Activated B cell treated with CpG ODN at 0.5 μM for 24 hours (primary cell): ENCODE results near the gene CBFA2T3. TPM values are rescaled to one million over a fixed set of nuclear protein-coding genes. Genes with fewer than 3 reads are reported as not detected.

Source experiments
- ATAC-seq: fragments of 200-7000 bp; cut with Tn5 transposase; one replicate; pipeline ENCODE4 v1.10.0; 2021; ENCODE audit warnings: low read depth, mild to moderate bottlenecking, moderate library complexity
- CTCF ChIA-PET: fragments of 350-600 bp; sonication (Branson Sonifier 250); formaldehyde crosslinking; loops from one replicate; lab custom pipeline; 2021; ENCODE audit warnings: antibody characterized with exemption; lab: Charles Lee
- POLR2A ChIA-PET: fragments of 350-600 bp; sonication (Branson Sonifier 250); formaldehyde crosslinking; loops from one replicate; lab custom pipeline; 2021; ENCODE audit warnings: antibody characterized with exemption; lab: Charles Lee
- DNase-seq: peaks from one replicate; pipeline ENCODE4 v3.0.0; 2022
- H3K27ac Mint-ChIP-seq: one replicate; pipeline ENCODE4 v1.8.0; 2020; ENCODE audit warnings: mixed read lengths
- H3K27me3 Mint-ChIP-seq: one replicate; pipeline ENCODE4 v1.8.0; 2021; ENCODE audit warnings: mixed read lengths
- H3K36me3 Mint-ChIP-seq: one replicate; pipeline ENCODE4 v1.8.0; 2021; ENCODE audit warnings: low read depth, mixed read lengths
- H3K4me1 Mint-ChIP-seq: one replicate; pipeline ENCODE4 v1.8.0; 2021; ENCODE audit warnings: mixed read lengths
- H3K4me3 Mint-ChIP-seq: one replicate; pipeline ENCODE4 v1.8.0; 2020; ENCODE audit warnings: mild to moderate bottlenecking, mixed read lengths
- H3K9me3 Mint-ChIP-seq: one replicate; pipeline ENCODE4 v1.8.0; 2020; ENCODE audit warnings: mixed read lengths
- CTCF ChIP-seq: fragments of 200-600 bp; IDR thresholded peaks from one replicate; pipeline ENCODE4 v1.8.0; 2022; ENCODE audit warnings: antibody characterized with exemption, mild to moderate bottlenecking
- intact Hi-C: fragments of 100-400 bp; cut with micrococcal nuclease; formaldehyde crosslinking; loops from one replicate; pipeline ENCODE4 v1.15.1; 2024
- total RNA-seq: library from RNA; stranded (reverse); gene quantifications from 2 replicates; pipeline ENCODE4 v1.2.3, GENCODE V29; 2022

Gene CBFA2T3
- total RNA-seq, 1 donor from 2014 or later: 63.3 TPM

DNA sequence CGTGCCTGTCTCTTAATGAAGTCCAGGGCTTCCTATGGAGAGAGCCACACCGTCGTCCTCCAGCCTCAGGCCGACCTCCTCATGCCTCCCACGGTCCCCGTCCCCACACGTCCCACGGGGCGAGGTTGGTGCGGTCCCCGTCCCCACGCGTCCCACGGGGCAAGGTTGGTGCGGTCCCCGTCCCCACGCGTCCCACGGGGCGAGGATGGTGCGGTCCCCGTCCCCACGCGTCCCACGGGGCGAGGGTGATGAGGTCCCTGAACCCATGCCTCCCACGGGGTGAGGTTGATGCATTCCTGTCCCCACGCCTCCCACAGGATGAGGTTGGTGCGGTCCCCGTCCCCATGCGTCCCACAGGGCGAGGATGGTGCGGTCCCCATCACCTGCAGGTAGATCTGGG is 141.2 kb downstream of the CBFA2T3 start:
- no peak for TF ChIP-seq CTCF
- no peaks in the 10 kb centered on the region for H3K9me3 Mint-ChIP-seq
- DNase-seq (no peak), ATAC-seq (no peak)
- no peak overlapping the region for H3K27ac Mint-ChIP-seq
- H3K4me1 Mint-ChIP-seq: no peaks in the 10 kb centered on the region
- no peak overlapping the region for H3K4me3 Mint-ChIP-seq
- H3K27me3 Mint-ChIP-seq: no peaks in the 10 kb centered on the region
- intact Hi-C loops: no loop called here
- peaks cover 19% of the 10 kb centered on the region for H3K36me3 Mint-ChIP-seq
- ChIA-PET POLR2A (no interaction called here), CTCF (no interaction called here)

GRCh38 chr16:88835383-88835782 is 141.6 kb downstream of the CBFA2T3 start:
- intact Hi-C loops: no loop called here
- no peaks in the 10 kb centered on the region for H3K9me3 Mint-ChIP-seq
- POLR2A ChIA-PET: no interaction called here

DNA sequence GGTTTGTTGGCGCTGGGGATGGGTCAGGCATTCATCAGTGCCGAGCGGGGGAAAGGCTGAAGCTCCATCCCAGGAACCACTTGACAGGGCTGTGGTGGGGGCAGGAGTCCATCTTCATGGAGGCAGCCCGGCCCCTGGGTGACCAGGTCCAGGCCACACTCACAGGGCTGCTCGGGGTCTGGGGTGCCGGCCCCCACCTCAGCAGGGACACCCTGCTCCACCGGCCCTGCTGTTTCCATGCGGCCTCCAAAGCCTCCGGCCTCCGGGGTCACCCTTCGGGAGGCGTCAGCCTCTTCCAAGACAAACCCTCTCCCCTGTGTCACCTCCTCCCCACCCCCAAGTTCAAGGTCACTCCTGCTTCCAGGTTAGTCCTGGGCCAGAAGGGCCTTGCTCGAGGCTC is 142.3 kb downstream of the CBFA2T3 start:
- Mint-ChIP-seq H3K27me3 (no peaks in the 10 kb centered on the region), H3K4me3 (no peak overlapping the region), H3K4me1 (no peaks in the 10 kb centered on the region), H3K27ac (no peak overlapping the region), H3K9me3 (no peaks in the 10 kb centered on the region), H3K36me3 (peaks cover 21% of the 10 kb centered on the region)
- TF ChIP-seq CTCF: no peak
- intact Hi-C loops: no loop called here
- no peak for DNase-seq
- POLR2A ChIA-PET: no interaction called here
- CTCF ChIA-PET: no interaction called here
- no peak for ATAC-seq

More at GRCh38 chr16:88835383-88835782, 141.6 kb downstream of the CBFA2T3 start:
- H3K27me3 Mint-ChIP-seq: no peaks in the 10 kb centered on the region
- no peak overlapping the region for H3K4me3 Mint-ChIP-seq
- H3K27ac Mint-ChIP-seq: no peak overlapping the region
- no peak for ATAC-seq
- no peak for TF ChIP-seq CTCF
- H3K4me1 Mint-ChIP-seq: no peaks in the 10 kb centered on the region
- CTCF ChIA-PET: no interaction called here
- no peak for DNase-seq
- peaks cover 21% of the 10 kb centered on the region for H3K36me3 Mint-ChIP-seq

DNA sequence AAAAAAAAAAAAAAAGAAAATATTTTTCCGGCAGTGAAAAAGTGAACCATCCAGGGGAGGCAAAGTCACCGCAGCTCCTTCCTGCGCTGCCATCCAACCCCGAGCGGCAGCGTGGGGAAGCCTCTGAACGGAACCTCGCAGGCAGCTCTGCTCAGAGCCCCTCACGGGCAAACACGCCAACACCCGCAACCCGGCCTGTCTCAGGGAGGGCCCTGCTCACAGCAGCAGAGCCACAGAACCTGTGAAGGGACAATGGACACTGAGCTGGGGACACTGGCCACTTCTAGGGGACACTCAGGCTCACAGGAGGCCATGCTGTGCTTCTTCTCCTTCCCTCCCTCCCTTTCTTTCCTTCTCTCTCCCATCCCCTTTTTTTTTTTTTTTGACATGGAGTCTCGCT is 143.9 kb downstream of the CBFA2T3 start:
- H3K4me1 Mint-ChIP-seq: no peaks in the 10 kb centered on the region
- no peak for DNase-seq
- H3K36me3 Mint-ChIP-seq: peaks cover 16% of the 10 kb centered on the region
- TF ChIP-seq CTCF: no peak
- intact Hi-C loops: no loop called here
- no peak overlapping the region for H3K4me3 Mint-ChIP-seq
- no peak overlapping the region for H3K27ac Mint-ChIP-seq
- H3K27me3 Mint-ChIP-seq: no peaks in the 10 kb centered on the region
- ChIA-PET POLR2A (interaction anchor here (0.7 to 1.2 kb wide), 3 partner anchors 21 to 445 kb away, joined by 3 to 7 read pairs (median 4); partner anchors contain the start of gene APRT), CTCF (interaction anchor here (1.5 kb wide), 1 partner anchor 18 kb away, joined by 4 read pairs; no protein-coding TSS in a partner anchor)
- ATAC-seq: no peak
- no peaks in the 10 kb centered on the region for H3K9me3 Mint-ChIP-seq

- ChIA-PET CTCF (no interaction called here), POLR2A (no interaction called here)
- no peak for TF ChIP-seq CTCF
- no peaks in the 10 kb centered on the region for H3K27me3 Mint-ChIP-seq
- no peak overlapping the region for H3K27ac Mint-ChIP-seq
- DNase-seq: no peak
- H3K9me3 Mint-ChIP-seq: no peaks in the 10 kb centered on the region
- H3K4me1 Mint-ChIP-seq: no peaks in the 10 kb centered on the region
- no peak overlapping the region for H3K4me3 Mint-ChIP-seq
- ATAC-seq: no peak
- peaks cover 18% of the 10 kb centered on the region for H3K36me3 Mint-ChIP-seq
- intact Hi-C loops: no loop called here
Observed at GRCh38 chr16:88831838-88832237, 145.2 kb downstream of the CBFA2T3 start.
